HG02642 (cell line): ENCODE data around the gene TCP10L.
"Not testable (repeated sequence)": the region's sequence is repeated elsewhere in the genome, so short reads cannot be mapped to it uniquely, and the experiment has no call there.

Experiments
- ATAC-seq: cut with Tn5 transposase; IDR thresholded peaks from one replicate; pipeline ENCODE4 v1.9.1; 2021; ENCODE audit warnings: mild to moderate bottlenecking; ENCODE audit not compliant: unreplicated experiment, poor library complexity

TCP10L gene

GRCh38 chr21:32585042-32585710 lies at the start of gene TCP10L:
TSS of gene TCP10L (minus strand) at chr21:32585523. CDS start at chr21:32584304, 1,219 bp downstream.
- no peak for ATAC-seq

- ATAC-seq: no peak
Measured at GRCh38 chr21:32626621-32627196, 41.4 kb upstream of the TCP10L start.

GRCh38 chr21:32618218-32618617 lies 32.9 kb upstream of the TCP10L start:
- not testable (repeated sequence) for ATAC-seq

GRCh38 chr21:32613436-32614043 lies 28.2 kb upstream of the TCP10L start:
- no peak for ATAC-seq

GRCh38 chr21:32612999-32613337 lies 27.6 kb upstream of the TCP10L start:
- ATAC-seq: no peak

GRCh38 chr21:32612075-32612998 lies 27.0 kb upstream of the TCP10L start, which contains the start of gene CFAP298:
TSS of gene CFAP298 (minus strand) at chr21:32612377. CDS start at chr21:32612243, 134 bp downstream.
- ATAC-seq: peak; percentile 95

- no peak for ATAC-seq
Measured at GRCh38 chr21:32611471-32611997, 26.2 kb upstream of the TCP10L start.

- ATAC-seq: not testable (repeated sequence)
Measured at GRCh38 chr21:32610940-32611339, 25.6 kb upstream of the TCP10L start.

- ATAC-seq: no peak
Measured at GRCh38 chr21:32608851-32609250, 23.5 kb upstream of the TCP10L start.

- no peak for ATAC-seq
Measured at GRCh38 chr21:32605469-32605868, 20.1 kb upstream of the TCP10L start.

GRCh38 chr21:32604464-32604863 lies 19.1 kb upstream of the TCP10L start:
- ATAC-seq: no peak

GRCh38 chr21:32603131-32603530 lies 17.8 kb upstream of the TCP10L start:
- no peak for ATAC-seq

GRCh38 chr21:32602099-32602498 lies 16.8 kb upstream of the TCP10L start:
- ATAC-seq: no peak

- ATAC-seq: no peak
Measured at GRCh38 chr21:32599526-32599925, 14.2 kb upstream of the TCP10L start.

GRCh38 chr21:32599091-32599490 lies 13.8 kb upstream of the TCP10L start:
- no peak for ATAC-seq

- ATAC-seq: no peak
Measured at GRCh38 chr21:32597205-32597604, 11.9 kb upstream of the TCP10L start.

- ATAC-seq: no peak
Measured at GRCh38 chr21:32595431-32595830, 10.1 kb upstream of the TCP10L start.

GRCh38 chr21:32593690-32594089 lies 8.4 kb upstream of the TCP10L start:
- no peak for ATAC-seq

- ATAC-seq: no peak
Measured at GRCh38 chr21:32592929-32593502, 7.7 kb upstream of the TCP10L start.

- no peak for ATAC-seq
Measured at GRCh38 chr21:32590130-32590529, 4.8 kb upstream of the TCP10L start.
